ENCODE measurements around the gene MCRS1. TPM values are rescaled to one million over a fixed set of nuclear protein-coding genes. Genes with fewer than 3 reads are reported as not detected.

The MCRS1 gene
- total RNA-seq, 1 donor from 2014 or later: 62.7 TPM

DNA sequence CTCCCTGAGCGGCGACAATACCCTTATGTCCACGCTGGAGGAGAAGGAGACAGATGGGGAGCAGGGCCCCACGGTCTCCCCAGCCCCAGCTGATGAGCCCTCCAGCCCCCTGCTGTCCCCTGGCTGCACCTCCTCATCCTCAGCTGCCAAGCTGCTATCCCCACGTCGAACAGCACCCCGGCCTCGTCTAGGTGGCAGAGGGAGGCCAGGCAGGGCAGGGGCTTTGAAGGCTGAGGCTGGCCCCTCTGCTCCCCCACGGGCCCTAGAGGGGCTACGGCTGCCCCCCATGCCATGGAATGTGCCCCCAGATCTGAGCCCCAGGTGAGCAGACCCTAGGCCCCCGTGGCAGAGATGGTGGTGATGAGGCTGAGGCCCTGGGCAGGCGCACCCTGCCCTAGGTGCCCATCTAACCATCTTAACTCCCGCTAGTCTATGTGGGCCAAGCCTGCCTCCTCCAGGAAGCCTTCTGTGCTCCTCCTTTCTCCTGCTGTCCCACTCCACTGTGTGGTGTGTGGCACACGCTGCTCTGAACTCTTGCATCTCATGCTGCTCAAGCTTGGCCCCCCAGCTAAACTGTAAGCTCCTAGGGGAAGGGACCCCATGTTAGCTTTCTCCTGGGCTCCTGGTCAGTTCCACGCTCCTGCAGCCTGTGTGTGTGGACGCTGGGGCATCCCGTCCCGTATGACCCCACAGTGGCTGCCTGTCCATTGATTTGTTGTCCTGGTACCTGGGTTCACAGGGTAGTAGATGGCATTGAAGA is 12.1 kb downstream of the MCRS1 start:
- no peaks in the 10 kb centered on the region for H3K27me3 ChIP-seq (ENCODE audit: control insufficient read depth, insufficient read depth, low read length)
- FAIRE-seq: no peak
- DNase-seq (ENCODE audit: low read depth): no peak
- peaks cover 30% of the 10 kb centered on the region for H3K36me3 ChIP-seq (ENCODE audit: control insufficient read depth, insufficient read depth, low read length)
- TF ChIP-seq, protein P1, sequence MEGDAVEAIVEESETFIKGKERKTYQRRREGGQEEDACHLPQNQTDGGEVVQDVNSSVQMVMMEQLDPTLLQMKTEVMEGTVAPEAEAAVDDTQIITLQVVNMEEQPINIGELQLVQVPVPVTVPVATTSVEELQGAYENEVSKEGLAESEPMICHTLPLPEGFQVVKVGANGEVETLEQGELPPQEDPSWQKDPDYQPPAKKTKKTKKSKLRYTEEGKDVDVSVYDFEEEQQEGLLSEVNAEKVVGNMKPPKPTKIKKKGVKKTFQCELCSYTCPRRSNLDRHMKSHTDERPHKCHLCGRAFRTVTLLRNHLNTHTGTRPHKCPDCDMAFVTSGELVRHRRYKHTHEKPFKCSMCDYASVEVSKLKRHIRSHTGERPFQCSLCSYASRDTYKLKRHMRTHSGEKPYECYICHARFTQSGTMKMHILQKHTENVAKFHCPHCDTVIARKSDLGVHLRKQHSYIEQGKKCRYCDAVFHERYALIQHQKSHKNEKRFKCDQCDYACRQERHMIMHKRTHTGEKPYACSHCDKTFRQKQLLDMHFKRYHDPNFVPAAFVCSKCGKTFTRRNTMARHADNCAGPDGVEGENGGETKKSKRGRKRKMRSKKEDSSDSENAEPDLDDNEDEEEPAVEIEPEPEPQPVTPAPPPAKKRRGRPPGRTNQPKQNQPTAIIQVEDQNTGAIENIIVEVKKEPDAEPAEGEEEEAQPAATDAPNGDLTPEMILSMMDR (IDR thresholded peaks at IDR 0.05; ENCODE audit: insufficient read depth, low read length, severe bottlenecking): no peak
- H3K4me3 ChIP-seq (ENCODE audit: low read depth, low read length): no peak overlapping the region

- H3K4me3 ChIP-seq (ENCODE audit: low read depth, low read length): no peak overlapping the region
- H3K36me3 ChIP-seq (ENCODE audit: control insufficient read depth, insufficient read depth, low read length): peaks cover 17% of the 10 kb centered on the region
- peaks cover 3% of the 10 kb centered on the region for H3K27me3 ChIP-seq (ENCODE audit: control insufficient read depth, insufficient read depth, low read length)
- no peak for DNase-seq (ENCODE audit: low read depth)
- no peak for FAIRE-seq
- TF ChIP-seq, protein P1 (IDR thresholded peaks at IDR 0.05; ENCODE audit: insufficient read depth, low read length, severe bottlenecking): no peak
Observed at GRCh38 chr12:49554266-49554665, 13.7 kb downstream of the MCRS1 start.

DNA sequence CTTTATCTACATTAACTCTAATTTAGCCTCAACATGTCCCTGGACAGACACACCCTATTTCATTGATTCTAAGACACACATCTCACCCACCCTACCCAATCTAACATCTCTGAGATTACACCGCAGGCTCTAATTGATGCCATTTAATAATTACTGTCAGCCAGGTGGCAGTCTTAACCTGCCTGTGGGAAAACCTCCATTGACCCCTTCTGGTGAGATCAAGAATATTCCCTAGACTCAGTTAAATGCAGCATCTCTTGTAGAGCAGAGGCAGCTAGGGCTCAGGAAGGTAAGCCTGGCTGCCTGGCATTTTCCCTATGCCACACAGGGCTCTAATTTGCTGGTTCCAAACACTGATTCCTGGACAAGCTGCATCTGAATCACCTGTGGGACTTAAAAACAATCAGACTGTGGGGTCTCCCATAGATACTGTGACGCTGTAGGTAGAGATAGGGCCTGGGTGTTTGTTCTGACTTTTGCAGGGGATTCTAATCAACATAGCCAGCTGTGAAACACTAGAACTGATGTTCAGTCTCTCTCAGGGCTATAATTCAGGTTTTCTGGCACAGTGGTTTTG is 14.3 kb downstream of the MCRS1 start:
- peaks cover 6% of the 10 kb centered on the region for H3K27me3 ChIP-seq (ENCODE audit: control insufficient read depth, insufficient read depth, low read length)
- no peak for FAIRE-seq
- TF ChIP-seq, protein P1 (IDR thresholded peaks at IDR 0.05; ENCODE audit: insufficient read depth, low read length, severe bottlenecking): peak; percentile 79
- DNase-seq (ENCODE audit: low read depth): peak; percentile 79
- H3K36me3 ChIP-seq (ENCODE audit: control insufficient read depth, insufficient read depth, low read length): peaks cover 10% of the 10 kb centered on the region
- H3K4me3 ChIP-seq (ENCODE audit: low read depth, low read length): no peak overlapping the region

GRCh38 chr12:49552899-49553298 is 15.0 kb downstream of the MCRS1 start:
- TF ChIP-seq, protein P1 (IDR thresholded peaks at IDR 0.05; ENCODE audit: insufficient read depth, low read length, severe bottlenecking): no peak
- Histone ChIP-seq H3K4me3 (ENCODE audit: low read depth, low read length) (no peak overlapping the region), H3K36me3 (ENCODE audit: control insufficient read depth, insufficient read depth, low read length) (peaks cover 7% of the 10 kb centered on the region), H3K27me3 (ENCODE audit: control insufficient read depth, insufficient read depth, low read length) (peaks cover 8% of the 10 kb centered on the region)
- FAIRE-seq (no peak), DNase-seq (ENCODE audit: low read depth) (no peak)

GRCh38 chr12:49552425-49552824 is 15.5 kb downstream of the MCRS1 start:
- TF ChIP-seq, protein P1 (IDR thresholded peaks at IDR 0.05; ENCODE audit: insufficient read depth, low read length, severe bottlenecking): no peak
- Histone ChIP-seq H3K36me3 (ENCODE audit: control insufficient read depth, insufficient read depth, low read length) (peaks cover 2% of the 10 kb centered on the region), H3K27me3 (ENCODE audit: control insufficient read depth, insufficient read depth, low read length) (peaks cover 8% of the 10 kb centered on the region), H3K4me3 (ENCODE audit: low read depth, low read length) (no peak overlapping the region)
- FAIRE-seq (no peak), DNase-seq (ENCODE audit: low read depth) (no peak)
